HG03135 (cell line): ENCODE data around the gene ELP5.

Experiments
- ATAC-seq: cut with Tn5 transposase; IDR thresholded peaks from one replicate; pipeline ENCODE4 v1.9.1; 2021; ENCODE audit warnings: mild to moderate bottlenecking, moderate library complexity; ENCODE audit not compliant: unreplicated experiment

Gene ELP5

DNA sequence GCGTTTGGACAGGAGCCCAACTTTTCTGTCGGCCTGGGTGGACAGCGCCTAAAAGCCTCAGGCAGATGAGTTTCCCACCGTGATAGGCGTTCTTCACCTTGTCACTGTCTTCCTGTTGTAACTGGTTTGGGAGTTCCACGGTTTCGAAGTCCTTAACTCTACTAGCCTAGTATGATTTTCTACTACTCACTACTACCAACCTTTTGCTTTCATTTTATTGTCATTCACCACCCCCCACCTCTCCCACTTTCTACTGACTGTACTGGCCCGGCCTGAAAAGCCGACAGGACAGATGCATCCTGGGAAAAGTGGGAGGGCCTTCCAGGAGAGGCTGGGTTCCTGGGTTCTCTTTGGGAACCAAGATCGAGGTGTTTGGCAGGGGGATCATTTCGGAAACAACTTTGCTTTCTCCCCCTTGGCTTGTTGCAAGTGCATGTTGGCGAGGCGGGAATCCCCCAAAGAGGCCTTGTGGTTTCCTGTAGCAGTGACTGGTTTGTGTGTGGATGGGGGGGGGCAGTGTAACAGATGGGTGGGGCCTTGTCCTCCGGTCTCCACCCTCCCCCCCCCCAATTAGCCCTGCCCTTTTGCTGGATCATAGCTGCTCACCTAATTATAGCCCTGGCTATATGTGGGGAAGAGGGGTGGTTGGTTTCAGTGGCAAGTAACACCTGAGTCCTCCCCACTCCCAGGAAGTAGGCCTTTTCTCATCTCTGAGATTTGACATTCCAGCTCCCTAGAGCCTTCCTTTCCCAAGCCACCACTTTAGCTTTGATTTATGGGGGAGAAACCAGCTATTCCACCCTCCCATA is 56.8 kb downstream of the ELP5 start:
- no peak for ATAC-seq
